ENCODE measurements around the gene PTGDS.

The PTGDS gene

DNA sequence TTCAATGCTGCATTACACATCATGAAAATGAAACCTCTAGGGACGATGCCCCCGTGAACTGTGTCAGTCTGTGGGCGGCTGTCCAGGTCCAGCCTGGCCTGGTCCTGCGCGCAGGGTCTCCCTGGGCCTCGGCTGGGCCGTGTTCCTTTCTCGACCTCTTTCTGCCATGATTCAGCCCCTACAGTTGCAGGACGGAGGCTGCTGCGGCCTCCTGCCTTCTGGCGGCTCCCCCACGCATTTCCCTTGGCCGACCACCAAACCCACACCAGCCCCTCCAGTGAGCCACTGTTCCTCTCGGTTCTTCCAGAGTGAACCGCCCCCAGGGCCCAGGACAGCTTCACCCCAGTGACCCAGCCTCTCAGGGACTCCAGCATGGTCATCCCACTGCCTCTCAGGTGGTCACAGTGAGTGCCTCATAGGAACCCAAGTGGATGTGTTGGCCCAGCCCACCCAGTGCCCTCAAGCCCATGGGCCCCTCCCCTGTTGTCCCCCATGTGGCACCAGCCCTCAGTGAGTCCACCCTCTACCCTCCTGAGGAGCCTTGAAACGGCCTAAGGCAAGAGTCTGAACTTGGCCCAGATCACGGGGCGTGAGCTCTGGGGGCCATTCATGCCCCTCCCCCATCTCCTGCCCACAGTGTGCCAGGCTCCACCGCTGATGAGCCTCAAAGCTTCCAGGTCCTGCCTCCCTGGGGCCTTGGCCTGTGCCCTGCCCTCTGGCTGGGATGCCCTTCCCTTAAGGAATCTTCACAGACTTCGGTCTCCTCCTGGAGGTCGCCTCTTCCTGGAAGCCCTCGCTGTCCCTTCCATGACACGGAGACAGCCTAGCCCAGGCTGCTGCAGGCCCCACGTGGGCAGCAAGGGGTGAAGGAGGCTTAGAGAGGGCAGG, 29.1 kb downstream of the PTGDS start:
- H3K4me3 ChIP-seq (ENCODE audit: low read depth, low read length) = no peak overlapping the region
- TF ChIP-seq, protein P1, sequence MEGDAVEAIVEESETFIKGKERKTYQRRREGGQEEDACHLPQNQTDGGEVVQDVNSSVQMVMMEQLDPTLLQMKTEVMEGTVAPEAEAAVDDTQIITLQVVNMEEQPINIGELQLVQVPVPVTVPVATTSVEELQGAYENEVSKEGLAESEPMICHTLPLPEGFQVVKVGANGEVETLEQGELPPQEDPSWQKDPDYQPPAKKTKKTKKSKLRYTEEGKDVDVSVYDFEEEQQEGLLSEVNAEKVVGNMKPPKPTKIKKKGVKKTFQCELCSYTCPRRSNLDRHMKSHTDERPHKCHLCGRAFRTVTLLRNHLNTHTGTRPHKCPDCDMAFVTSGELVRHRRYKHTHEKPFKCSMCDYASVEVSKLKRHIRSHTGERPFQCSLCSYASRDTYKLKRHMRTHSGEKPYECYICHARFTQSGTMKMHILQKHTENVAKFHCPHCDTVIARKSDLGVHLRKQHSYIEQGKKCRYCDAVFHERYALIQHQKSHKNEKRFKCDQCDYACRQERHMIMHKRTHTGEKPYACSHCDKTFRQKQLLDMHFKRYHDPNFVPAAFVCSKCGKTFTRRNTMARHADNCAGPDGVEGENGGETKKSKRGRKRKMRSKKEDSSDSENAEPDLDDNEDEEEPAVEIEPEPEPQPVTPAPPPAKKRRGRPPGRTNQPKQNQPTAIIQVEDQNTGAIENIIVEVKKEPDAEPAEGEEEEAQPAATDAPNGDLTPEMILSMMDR (IDR thresholded peaks at IDR 0.05; ENCODE audit: low read depth, low read length, missing control alignments) = no peak
- no peak for DNase-seq (ENCODE audit: low read depth)

DNA sequence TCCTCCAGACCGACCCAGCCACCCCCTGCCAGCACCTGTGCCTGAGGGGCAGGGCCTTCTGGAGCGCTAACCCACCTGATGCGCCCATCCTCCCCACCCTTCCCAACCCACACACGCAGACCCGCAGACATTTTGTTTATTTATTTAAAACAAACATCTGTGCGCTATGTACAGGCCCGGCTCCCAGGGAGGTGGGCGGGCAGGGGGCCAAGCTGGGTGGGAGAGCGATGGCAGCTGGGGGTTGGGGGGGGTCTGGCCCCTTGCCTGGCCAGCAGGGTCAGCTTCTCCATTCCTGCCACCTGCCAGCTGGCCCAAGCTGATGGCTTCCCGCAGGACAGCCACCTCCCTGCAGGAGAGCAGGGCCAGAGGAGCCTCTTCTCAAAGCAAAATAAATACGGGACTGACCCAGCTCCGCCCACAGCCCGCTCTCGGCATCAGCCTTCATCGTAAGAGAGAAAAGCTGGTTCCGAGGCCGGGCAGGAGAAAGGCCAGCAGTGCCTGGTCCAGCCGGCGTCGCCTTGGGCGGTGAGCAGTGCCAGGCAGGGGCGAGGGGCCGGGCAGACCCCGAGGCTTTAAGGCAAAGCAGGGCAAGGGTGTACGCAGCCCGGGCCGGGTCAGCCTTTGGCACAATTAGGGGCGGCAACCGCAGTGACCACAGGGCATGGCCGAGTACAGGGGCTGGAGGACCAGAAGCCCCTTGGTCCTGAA, 30.0 kb downstream of the PTGDS start:
- no peak overlapping the region for H3K4me3 ChIP-seq (ENCODE audit: low read depth, low read length)
- TF ChIP-seq, protein P1 (IDR thresholded peaks at IDR 0.05; ENCODE audit: low read depth, low read length, missing control alignments) = no peak
- no peak for DNase-seq (ENCODE audit: low read depth)

DNA sequence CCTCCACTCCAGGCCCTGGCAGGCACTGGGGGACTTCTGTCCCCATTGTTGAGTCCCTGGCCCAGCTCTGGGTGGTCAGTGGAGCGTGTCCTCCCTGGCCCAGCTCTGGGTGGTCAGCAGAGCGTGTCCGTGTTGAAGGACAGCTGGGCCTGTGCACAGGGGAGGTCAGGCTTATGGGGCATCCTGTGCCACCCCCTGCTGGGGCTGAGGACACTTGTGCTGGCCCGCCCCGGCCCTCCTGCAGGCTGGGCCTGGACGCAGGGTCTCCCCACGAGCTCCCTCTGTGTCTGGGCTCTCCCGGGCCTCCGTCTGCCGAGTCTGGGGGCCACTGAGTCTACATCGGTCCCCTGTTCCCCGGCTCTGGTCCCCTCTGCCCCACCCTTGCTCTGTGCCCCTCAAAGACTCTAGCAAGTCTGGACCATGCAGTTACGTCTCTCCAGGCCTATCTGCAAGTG, 30.5 kb downstream of the PTGDS start:
- H3K4me3 ChIP-seq (ENCODE audit: low read depth, low read length) = no peak overlapping the region
- no peak for DNase-seq (ENCODE audit: low read depth)
- TF ChIP-seq, protein P1 (IDR thresholded peaks at IDR 0.05; ENCODE audit: low read depth, low read length, missing control alignments) = no peak

DNA sequence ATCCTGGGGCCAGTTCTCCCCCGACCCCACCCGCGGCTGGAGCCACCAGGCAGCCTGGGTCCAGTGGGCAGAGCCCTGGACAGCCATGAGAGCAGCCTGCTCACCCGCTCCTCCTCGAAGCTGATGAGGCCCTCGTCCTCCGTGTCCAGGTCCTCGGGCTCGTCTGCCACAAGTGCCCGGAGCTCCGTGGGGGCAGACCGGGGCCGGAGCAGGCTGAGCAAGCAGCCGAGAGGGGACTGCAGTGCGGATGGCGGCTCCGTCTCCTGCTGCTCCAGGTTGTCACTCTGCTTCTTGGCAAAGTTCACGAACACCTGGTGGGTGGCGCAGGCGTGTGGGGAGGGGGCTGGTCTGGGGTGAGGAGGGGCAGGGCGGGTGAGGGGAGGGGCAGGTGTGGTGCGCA, 31.0 kb downstream of the PTGDS start:
- no peak overlapping the region for H3K4me3 ChIP-seq (ENCODE audit: low read depth, low read length)
- TF ChIP-seq, protein P1 (IDR thresholded peaks at IDR 0.05; ENCODE audit: low read depth, low read length, missing control alignments) = no peak
- DNase-seq (ENCODE audit: low read depth) = no peak

DNA sequence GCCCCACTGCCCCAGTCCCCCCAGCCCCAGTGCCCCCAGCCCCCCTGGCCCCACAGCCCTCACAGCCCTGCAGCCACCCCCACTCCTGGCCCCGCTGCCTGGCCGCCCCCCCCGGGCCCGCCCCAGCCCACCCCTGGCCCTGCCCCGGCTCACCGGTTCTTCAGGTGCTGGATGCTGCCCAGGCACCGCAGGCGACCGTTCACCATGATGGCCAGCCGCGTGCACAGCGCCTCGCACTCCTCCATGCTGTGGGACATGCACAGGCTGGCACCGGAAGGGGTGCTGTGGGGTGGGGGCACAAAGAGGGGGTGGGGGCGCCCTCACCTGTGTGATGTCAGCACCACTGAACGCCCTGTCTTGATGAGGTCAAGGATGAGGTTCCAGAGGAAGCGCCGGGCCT, 31.9 kb downstream of the PTGDS start:
- TF ChIP-seq, protein P1 (IDR thresholded peaks at IDR 0.05; ENCODE audit: low read depth, low read length, missing control alignments) = no peak
- H3K4me3 ChIP-seq (ENCODE audit: low read depth, low read length) = no peak overlapping the region

DNA sequence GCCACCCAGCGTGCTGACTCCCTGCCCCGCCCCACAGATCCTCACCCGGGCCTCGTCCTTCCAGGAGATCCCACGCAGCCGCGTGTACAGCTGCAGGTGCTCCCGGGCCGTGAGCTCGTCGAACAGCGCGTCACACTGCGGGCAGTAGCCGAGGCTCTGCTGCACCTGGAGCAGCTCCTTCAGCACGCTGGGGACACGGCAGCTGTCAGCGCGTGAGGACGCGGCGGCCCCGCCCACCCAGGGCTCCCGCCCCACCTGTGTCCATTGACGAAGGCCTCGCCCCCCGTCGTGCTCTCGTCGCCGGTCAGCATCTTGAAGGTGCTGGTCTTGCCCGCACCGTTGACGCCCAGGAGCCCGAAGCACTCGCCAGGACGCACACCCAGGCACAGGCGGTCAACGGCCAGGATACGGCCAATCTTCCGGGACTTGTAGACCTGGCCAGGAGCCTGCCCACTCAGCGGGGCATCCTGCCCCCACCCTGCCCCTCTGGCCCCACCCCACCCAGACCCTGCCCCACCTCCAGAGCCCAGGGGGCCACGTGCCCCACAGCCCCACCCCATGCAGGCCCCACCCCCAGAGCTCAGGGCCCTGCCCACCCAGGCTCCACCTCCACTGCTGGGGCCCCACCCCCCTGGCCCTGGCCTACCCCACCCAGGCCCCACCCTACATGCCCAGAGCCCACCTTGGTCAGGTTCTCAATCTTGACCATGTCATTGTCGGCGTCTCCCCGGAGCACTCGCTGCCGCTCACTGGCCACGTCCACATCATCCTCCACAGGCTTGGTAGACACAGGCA, 32.8 kb downstream of the PTGDS start:
- TF ChIP-seq, protein P1 (IDR thresholded peaks at IDR 0.05; ENCODE audit: low read depth, low read length, missing control alignments) = no peak
- H3K4me3 ChIP-seq (ENCODE audit: low read depth, low read length) = no peak overlapping the region
- no peak for DNase-seq (ENCODE audit: low read depth)

More for the DNA sequence above, 31.9 kb downstream of the PTGDS start:
- DNase-seq (ENCODE audit: low read depth) = no peak
